ENCODE results near the gene ACTN1. TPM values are rescaled to one million over a fixed set of nuclear protein-coding genes. Genes with fewer than 3 reads are reported as not detected.

ACTN1 gene
- total RNA-seq, 1 donor from 2014 or later: 286 TPM

DNA sequence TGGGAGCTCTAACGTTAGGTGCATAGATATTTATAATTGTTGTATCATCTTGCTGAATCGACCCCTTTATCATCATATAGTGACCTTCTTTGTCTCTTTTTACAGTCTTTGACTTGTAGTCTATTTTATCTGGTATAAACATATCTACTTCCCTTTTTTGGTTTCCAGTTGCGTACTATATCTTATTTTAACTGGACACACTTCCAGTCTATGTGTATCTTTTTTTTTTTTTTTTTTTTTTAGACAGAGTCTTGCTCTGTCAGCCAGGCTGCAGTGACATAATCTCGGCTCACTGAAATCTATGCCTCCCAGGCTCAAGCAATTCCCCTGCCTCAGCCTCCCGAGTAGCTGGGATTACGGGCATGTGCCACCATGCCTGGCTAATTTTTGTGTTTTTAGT lies 144.3 kb downstream of the ACTN1 start:
- no peak for DNase-seq (ENCODE audit: low spot score)

DNA sequence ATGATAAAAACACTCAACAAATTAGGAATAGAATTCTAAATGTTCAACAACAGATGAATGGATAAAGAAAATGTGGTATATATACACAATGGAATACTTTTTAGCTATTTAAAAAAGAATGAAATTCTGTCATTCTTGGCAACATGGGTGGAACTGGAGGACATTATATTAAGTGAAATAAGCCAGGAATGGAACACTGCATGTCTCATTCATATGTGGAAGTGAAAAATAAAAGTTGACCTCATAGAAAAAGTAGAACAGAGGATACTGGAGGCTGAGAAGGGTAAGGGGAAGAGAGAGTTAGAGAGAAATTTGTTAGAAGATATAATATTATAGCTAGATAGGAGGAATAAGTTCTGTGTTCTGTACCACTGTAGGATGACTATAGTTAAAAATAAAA lies 150.4 kb downstream of the ACTN1 start:
- no peak for DNase-seq (ENCODE audit: low spot score)

DNA sequence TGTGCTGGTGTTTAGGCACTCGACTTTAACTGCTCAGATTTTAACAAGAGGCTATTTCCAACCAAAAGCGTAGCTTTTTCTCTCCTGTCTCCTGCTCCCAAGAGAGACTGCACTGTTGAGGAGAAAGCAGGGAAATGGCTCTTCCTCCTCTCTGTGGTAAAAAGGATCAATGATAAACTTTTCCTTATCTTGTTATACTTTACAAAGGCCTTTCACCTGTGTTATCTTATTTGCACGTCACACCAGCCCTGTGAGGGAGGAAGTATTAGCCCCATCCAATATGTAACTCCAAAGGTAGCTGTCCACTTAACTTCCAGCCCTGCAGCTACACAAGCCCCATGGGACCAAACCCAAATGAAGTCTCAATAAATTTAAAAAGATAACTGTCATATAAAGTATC lies 153.4 kb downstream of the ACTN1 start:
- DNase-seq (ENCODE audit: low spot score): no peak

DNA sequence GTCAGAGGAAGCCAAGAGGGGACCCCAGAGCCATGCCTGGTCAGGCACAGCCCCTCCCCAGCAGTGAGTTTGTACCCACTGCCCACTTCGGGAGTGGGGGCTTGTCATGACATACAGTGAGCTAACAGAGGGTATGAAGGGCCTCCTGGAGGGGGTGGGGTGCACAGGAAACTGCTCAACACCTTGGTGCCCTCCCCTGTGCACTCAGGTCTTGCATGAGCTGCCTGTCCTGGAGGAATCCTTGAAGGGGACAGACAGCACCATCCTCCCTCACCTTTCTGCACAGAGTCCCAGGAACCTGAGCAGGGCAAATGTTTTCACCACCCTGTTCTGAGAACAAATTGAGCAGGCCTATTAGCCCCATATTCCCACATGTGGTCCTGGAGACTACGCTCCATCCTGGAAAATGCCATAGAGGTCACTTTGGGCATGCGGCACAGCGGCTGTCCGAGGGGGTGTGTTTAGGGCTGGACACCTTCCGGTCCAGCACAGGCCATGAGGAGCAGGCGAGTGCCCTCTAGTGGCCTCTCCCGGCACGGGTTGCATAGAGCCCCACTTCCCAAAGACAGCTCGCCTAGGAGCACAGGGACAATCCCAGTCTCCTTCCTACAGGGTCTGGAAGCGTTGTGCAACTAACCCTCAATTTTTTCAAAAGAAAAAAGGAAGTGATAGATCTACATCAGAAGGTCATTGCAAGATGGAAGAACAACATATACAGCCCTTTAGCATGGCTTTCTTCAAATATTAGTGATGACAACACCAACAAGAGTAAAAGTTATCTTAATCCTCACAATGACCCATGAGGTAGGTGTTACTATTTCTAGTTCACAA lies 154.4 kb downstream of the ACTN1 start:
- DNase-seq (ENCODE audit: low spot score): peak; percentile 82

DNA sequence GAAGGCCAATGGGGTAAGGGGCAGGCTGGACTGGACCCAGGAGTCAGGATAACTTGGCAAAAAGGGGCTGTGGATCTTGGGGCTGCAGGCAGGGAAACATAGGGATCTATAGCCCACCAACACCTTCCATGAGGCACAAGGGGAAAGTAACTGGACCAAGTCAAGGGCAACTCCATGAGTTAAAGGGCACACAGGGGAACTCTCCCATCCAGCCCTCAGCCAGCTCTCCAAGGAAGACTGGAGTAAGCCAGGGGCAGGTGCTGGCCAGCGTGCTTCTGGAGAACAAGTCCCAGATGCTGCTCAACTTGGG lies 154.9 kb downstream of the ACTN1 start:
- DNase-seq (ENCODE audit: low spot score): no peak

Other genes starting within 250 kb of the ACTN1 start
- 393 TPM for gene ZFP36L1, start 186.2 kb downstream of the ACTN1 start, total RNA-seq
- 58.6 TPM for gene DCAF5, start 173.8 kb upstream of the ACTN1 start, total RNA-seq
- gene EXD2, start 212.2 kb upstream of the ACTN1 start, total RNA-seq: 21.0 TPM

Data from ureter (tissue), 1 donor.